GM18907 (cell line): Measurements from ENCODE around the gene HSP90AB1.
A peak's percentile ranks its signal among the peaks of the same experiment; 100 is the strongest.

ENCODE experiments used
- ATAC-seq: cut with Tn5 transposase; IDR thresholded peaks from one replicate; pipeline ENCODE4 v1.9.1; 2021; ENCODE audit warnings: mild to moderate bottlenecking, moderate library complexity; ENCODE audit not compliant: unreplicated experiment

HSP90AB1 gene

DNA sequence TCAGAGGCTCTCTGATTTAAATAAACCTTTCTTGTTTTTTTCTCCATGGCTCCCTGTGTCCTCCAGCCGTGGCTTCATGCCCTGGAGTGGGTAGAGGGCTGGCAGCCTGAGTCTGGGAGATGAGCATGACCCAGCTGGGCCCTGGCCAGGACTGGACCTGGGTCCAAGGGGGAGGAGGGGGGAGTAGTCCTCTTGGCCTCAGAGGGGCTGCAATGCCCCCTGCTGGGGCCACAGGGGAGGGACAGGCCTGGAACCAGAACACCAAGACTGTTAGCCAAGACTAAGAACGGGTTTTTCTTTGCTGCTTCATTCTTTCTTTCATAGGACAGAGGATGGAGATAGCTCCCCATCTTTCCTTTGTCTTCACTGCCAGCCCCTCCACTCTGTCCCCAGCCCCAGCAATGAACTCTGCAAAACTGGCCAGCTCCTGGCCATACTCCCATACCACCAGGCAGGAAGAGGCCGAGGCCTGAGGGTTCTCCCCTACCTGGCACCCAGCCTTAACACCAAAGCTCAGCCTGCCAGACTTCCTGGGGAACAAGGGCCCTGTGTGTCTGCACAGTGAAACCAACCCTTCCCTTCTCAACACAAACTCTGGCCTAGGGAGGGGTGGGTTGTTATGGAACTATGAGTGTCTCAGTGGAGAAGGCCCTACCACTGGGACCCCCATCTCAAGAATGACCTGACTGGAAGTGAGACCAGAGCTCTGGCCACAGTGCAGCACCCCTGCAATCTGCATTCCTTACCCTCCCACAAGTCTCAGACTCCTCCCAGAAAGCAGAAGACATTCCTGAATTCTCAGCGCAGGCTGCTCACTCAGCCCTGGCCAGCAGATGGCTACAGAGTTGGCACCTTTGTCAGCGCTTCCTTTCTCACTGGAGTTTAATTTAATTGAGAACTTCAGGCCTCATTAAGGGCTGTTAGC is 12.5 kb upstream of the HSP90AB1 start:
- ATAC-seq = no peak

DNA sequence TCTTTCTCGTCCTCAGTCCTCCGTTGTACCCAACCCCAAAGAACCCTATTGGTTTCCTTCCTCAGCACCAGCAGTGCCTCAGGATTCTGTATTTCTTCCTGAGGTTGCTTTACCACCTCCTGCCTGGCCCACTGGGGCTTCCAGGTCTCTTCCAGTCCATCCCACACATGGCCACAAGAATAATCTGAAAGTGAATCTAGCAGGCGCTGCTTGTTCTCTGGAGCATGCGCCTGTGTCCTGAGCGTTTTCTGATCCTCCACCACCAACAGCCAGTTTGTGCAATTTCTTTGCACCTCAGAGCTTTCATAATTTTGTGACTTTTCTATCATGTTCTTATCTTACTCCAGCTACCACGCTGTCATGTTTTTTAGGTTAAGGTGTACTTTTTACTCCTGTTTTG is 11.6 kb upstream of the HSP90AB1 start:
- ATAC-seq = no peak

DNA sequence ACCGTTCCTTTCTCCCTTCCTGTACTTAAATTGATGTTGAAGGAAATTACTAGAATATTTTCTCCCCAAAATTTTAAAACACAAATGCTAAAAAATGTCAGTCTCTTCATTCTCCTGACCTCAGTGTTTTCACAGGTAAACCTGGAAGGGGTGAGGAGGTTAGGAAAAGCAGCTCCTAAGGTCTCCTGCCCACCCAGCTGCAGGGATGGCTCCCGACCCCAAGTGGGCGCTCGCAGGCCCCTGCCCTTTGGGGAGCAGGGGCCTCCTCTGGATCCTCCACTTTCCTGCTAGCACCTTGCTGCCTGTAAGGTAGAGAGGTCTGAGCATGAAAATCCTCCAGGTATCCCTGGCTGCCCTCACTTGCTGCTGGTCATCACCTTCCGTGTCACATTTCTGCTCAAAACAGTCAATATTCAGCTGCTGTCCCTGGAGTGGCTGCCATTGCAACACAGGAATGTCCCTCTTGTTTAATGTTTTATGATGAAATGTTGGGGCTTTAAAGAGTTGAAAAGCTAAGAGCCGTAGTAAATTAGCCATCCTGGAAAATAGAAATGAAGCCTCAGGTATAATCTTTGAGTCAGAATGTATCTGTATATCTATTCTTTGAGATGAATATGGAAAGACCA is 10.9 kb upstream of the HSP90AB1 start:
- ATAC-seq = no peak

DNA sequence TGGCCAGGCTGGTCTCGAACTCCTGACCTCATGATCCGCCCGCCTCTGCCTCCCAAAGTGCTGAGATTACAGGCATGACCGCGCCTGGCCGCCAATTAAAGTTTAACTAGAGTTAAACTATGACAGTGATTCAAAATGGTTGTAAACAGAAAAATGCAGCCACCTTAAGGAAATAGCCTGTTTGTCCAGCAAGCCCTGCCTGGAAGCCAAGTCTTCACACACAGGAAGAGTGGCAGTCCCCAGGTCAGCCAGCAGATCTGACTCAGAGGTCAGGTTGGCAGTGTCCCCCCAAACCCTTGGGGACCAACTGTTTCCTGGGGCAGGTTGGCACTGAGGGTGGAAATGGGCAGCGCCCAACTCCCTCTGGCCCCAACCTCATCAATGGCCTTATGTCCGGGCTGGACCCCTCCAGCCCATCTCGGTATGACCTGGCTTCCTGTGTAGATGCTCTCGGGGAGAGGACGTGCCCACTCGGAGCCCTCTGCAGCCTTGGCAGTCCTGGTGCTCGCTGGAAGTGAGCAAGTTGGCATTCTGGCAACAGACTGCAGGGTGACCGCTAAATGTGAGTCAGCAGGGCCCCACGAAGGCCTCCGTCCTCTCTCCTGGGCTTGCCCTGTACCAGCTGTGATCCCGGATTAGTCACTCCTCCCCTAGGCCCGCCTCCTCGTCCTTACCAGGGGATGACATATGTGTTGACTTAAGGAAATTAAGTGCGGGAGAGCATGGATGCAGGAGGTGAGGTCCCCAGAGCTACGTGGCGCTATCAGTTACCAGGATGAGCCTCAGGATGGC is 9.7 kb upstream of the HSP90AB1 start:
- ATAC-seq = peak; percentile 64

DNA sequence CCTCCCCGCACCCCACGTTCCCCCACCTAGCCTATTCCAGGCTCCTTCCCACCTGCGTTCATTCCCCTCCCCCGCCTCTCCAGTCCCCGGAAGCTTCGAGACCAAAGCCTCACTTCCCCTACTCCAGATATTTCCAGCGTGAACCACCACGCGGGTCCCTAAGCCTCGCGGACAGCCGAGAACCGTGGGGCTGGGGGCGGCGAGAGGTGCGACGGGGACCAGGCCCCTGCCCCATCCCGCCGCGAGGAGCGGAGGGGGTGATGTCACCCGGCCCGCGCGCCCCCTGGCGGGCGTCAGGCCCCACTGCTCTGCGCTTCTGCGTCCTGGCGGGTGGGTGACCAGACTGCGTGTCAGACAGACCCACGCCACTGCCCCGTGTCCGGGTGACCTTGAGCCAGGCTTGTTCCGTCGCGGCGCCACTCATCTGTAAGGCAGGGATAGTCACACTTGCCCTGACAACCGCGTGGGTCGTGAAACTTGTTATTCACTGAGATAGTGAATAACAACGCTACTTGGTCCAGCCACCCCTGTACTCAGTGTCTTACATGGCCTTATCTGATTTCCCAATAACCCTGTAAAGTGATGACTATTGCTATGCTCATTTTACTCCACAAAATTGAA is 9.0 kb upstream of the HSP90AB1 start:
- peak; percentile 76 for ATAC-seq

DNA sequence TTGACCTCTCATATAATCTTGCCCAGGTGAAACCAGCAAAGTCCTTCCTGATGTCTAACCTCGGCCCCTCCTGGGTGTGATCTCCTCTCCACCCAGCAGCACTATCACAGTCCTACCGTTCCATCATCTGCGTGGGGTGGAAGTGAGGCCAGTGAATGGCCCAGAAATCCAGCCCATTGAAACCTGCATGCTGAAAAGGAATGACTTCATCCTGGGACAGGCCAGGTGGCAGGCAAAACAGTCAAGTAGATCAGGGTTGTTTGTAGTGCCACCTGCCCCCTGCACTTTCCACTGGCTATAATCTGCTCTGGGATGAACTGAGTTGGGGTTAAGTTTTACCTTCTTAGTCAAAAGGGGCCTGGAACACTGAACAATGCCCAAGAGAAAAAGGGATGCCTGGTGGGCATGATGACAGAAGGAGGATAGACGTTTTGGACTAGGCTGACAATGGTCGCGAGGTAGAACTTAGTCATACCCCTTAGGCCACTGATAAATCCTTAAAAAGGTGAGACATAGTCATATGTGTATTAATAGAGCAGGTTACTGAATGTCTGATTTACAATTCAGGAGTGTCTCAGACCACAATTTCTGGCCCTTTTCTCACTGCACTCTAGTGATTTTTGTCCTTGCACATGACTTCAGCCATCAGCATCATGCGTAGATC is 8.1 kb upstream of the HSP90AB1 start:
- ATAC-seq = no peak

DNA sequence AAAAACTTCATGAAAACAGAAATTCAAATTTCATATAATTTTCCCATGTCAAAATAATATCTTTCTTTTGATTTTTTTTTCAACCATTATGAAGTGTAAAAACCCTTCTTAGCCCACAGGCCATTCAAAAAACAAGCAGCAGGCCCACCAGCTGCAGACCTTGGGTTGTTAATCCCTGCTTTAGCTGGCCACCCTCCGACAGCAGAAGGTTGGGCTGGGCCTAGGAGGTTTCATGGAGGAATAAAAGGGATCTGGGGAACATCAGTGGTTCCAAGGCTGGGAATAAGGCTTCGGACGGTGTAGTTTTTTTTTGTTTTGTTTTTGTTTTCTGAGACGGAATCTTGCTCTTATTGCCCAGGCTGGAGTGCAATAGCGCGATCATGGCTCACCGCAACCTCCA is 3.6 kb upstream of the HSP90AB1 start:
- no peak for ATAC-seq

- no peak for ATAC-seq
Observed at GRCh38 chr6:44245391-44245911, 1.4 kb upstream of the HSP90AB1 start.

- peak; percentile 59 for ATAC-seq
Observed at GRCh38 chr6:44245912-44246662, 814 bp upstream of the HSP90AB1 start.

DNA sequence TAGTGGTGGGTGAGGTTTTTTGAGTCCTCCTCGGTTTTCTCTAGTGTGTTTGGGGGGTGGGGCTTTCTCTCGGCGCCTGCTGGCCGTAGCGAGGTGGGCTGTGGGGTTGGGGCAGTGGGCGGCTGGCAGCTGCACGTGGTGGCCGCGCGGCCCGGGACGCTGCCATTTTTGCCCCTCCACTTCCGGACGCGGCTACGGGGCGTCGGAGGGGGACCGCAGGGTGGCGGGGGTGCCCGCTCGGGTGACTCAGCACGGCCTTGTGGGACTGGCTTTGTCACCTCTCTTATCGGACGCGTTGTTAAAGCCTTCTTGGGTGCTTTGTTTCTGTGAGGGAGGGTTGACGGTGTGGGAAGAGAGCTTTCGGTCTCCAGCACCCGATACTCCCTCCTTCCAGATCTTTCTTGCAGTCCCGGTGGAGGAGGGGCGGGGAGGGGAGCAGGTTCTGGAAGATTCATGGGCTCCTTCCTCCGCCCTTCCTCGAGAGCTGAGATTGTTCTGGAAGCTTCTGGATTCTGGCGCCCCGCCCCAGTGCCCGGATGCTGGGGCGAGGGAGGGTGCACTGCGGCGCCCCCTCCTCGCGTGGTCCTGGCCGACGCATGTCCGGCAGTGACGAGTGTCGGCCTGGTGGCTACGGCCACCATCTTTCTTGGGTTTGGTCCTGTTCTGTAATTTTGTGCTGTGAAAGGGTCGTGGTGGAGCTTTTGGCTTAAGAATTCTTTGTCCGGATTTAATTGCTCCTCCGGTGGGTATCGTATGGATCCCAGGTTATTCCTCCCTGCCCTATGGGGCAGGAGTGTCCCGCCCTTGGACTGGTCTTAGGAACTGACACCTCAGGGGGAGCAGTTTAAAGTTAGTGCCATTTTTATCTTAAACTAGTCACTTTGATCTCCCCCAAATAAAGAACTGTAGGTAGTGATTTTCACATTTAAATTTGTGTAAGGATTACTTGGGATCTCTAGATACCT is 719 bp downstream of the HSP90AB1 start:
- ATAC-seq = peak; percentile 26

DNA sequence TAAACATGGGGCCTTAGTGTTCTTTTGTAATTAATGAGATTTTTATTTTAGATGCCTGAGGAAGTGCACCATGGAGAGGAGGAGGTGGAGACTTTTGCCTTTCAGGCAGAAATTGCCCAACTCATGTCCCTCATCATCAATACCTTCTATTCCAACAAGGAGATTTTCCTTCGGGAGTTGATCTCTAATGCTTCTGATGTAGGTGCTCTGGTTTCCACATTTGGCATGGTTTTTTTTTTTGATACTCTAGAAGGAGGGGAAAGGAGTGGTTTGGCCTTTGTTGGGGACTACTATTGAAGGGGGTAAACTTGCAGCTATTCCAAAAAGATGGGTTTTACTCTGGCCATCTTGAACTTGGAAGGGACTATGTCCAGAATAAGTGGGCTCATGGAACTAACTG is 1.7 kb downstream of the HSP90AB1 start:
- no peak for ATAC-seq

GRCh38 chr6:44249082-44249748 is 2.3 kb downstream of the HSP90AB1 start:
- ATAC-seq = no peak

- no peak for ATAC-seq
Observed at GRCh38 chr6:44250067-44250717, 3.3 kb downstream of the HSP90AB1 start.

- no peak for ATAC-seq
Observed at GRCh38 chr6:44250718-44251123, 3.8 kb downstream of the HSP90AB1 start.

GRCh38 chr6:44251576-44252524 is 4.9 kb downstream of the HSP90AB1 start:
- no peak for ATAC-seq
